Stimulated activated CD4-positive, alpha-beta T cell treated with anti-CD3 and anti-CD28 coated beads, Interleukin-4, amount 100 ng/mL, for 1 hour (primary cell): Measurements from ENCODE around the gene JAK2.
"Not testable (repeated sequence)": the region's sequence is repeated elsewhere in the genome, so short reads cannot be mapped to it uniquely, and the experiment has no call there.

ENCODE experiments used
- DNase-seq: peaks from one replicate; pipeline ENCODE4 v3.0.0-alpha.2; 2020

Gene JAK2

DNA sequence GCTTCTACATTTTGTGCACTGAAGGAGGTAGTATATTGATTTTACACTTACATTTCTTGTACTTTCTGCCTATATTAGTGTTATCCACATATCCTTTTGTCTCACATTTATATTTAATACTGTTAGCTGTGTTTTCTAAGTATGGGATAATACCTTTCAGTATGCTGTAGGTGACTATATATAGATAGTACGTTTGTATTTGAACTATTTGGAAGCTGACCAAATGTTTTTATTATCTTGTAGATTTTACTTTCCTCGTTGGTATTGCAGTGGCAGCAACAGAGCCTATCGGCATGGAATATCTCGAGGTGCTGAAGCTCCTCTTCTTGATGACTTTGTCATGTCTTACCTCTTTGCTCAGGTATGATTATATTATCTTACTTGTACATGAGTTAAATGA is 59.1 kb downstream of the JAK2 start:
- DNase-seq, result no peak

DNA sequence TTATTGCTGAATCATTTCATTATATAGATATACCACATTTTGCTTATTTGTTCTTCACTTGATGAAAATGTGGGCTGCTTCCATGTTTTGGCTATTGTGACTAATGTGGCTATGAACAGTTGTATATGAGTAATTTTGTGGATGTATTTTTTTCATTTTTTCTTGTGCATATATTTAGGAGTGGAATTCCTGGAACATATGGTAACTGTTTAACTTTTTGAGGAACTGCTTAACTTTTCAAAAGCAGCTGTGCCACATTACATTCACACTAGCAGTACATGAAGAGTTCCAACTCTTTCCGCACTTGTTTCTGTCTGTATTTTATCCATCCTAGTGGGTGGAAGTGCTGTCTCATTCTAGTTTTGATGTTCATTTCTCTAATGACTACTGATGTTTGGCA is 67.8 kb downstream of the JAK2 start:
- no peak for DNase-seq

GRCh38 chr9:5062631-5063030 is 77.6 kb downstream of the JAK2 start:
- no peak for DNase-seq

- no peak for DNase-seq
These were observed 87.8 kb downstream of the JAK2 start for GRCh38 chr9:5072871-5073270.

GRCh38 chr9:5073701-5074100 is 88.6 kb downstream of the JAK2 start:
- DNase-seq, result no peak

- no peak for DNase-seq
These were observed 100.9 kb downstream of the JAK2 start for GRCh38 chr9:5085993-5086392.

GRCh38 chr9:5089737-5090136 is 104.7 kb downstream of the JAK2 start:
- no peak for DNase-seq

- DNase-seq, result no peak
These were observed 110.7 kb downstream of the JAK2 start for GRCh38 chr9:5095795-5096194.

DNA sequence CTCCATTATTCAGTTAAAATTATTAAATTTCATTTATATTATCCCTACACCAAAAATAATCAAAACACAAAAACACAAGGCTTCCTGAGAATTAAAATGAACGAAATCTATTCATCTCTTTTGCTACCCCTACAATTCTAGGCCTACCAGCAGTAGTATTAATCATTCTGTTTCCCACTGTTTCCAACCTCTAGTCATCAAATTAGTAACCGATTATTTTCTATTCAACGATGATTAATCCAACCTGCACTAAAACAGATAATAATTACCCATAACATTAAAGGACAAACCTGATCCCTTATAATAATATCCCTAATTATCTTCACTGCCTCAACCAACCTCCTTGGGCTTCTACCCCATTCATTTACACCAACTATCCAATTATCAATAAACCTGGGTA is 114.4 kb downstream of the JAK2 start:
- DNase-seq, result no peak

- DNase-seq, result not testable (repeated sequence)
These were observed 116.1 kb downstream of the JAK2 start for GRCh38 chr9:5101127-5101526.

- DNase-seq, result not testable (repeated sequence)
These were observed 121.4 kb downstream of the JAK2 start for GRCh38 chr9:5106517-5106916.

DNA sequence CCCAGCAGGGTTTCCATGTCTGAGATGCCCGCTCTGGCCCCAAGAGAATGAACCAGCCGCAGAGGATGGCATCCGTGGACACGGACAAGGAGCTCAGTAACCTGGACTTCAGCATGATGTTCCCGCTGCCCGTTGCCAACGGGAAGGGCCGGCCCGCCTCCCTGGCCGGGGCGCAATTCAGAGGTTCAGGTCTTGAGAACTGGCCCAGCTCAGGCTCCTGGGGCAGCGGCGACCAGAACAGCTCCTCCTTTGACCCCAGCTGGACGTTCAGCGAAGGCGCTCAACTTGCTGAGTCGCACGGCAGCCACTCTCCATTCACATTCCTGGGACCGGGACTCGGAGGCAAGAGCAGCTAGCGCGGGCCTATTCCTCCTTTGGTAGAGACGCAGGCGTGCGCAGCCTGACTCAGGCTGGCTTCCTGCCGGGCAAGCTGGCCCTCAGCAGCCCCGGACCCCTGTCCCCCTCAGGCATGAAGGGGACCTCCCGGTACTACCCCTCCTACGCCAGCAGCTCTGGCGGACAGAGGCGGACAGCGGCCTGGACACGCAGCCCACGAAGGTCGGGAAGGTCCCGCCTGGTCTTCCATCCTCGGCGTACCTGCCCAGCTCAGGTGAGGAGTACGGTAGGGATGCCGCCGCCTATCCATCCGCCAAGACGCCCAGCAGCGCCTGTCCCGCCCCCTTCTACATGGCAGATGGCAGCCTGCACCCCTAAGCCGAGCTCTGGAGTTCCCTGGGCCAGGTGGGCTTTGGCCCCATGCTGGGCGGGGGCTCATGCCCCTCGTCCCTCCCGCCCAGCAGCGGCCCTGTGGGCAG is 126.0 kb downstream of the JAK2 start:
- DNase-seq, result no peak

DNA sequence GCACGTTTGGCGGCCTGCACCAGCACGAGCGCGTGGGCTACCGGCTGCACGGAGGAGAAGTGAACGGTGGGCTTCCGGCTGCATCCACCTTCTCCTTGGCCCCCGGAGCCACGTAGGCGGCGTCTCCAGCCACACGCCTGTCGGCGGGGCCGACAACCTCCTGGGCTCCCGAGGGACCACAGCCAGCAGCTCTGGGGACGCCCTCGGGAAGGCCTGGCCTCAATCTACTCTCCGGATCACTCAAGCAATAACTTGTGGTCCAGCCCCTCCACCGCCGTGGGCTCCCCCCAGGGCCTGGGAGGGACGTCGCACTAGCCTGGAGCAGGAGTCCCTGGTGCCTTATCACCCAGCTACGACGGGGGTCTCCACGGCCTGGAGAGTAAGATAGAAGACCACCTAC is 126.6 kb downstream of the JAK2 start:
- DNase-seq, result no peak

GRCh38 chr9:5112109-5112592 is 127.1 kb downstream of the JAK2 start:
- no peak for DNase-seq

- DNase-seq, result no peak
These were observed 127.6 kb downstream of the JAK2 start for GRCh38 chr9:5112646-5113045.

- DNase-seq, result no peak
These were observed 128.5 kb downstream of the JAK2 start for GRCh38 chr9:5113523-5113922.

DNA sequence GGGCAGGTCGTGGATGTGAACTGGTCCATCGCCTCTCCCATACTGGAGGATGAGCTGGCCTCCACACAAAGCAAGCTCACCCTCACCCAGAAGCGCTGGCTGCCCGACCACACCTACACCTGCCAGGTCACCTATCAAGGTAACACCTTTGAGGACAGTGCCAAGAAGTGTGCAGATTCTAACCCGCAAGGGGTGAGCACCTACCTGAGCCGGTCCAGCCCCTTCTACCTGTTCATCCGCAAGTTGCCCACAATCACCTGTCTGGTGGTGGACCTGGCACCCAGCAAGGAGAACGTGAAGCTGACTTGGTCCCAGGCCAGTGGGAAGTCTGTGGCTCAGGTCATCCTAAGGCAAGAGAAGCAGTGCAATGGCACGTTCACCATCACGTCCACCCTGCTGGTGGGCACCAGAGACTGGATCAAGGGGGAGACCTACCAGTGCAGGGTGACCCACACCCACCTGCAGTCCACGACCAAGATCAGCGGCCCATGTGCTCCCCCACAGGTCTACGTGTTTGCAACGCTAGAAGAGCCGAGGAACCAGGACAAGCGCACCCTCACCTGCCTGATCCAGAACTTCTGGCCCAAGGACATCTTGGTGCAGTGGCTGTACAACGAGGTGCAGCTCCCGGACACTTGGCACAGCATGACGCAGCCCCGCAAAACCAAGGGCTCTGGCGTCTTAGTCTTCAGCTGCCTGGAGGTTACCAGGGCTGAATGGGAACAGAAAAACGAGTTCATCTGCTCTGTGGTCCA is 129.1 kb downstream of the JAK2 start:
- no peak for DNase-seq

DNA sequence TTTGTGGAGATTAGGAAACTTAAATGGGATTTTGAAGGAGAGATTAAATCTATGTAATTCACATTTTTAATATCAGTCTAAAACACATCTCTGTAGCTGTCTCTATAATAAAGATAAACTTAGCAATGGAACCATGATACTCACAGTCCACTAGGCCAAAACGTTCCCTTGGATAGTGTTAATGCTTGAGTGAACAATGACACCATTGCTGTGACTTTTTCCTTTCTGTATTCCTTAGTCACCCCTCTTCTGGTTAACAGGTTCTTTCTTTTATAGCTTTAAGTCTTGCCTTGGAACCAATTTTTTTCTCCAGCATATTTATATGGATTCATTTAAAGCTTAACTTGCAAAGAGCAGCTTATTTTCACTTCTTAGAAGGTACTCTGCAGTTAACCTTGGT is 137.0 kb downstream of the JAK2 start:
- DNase-seq, result no peak

DNA sequence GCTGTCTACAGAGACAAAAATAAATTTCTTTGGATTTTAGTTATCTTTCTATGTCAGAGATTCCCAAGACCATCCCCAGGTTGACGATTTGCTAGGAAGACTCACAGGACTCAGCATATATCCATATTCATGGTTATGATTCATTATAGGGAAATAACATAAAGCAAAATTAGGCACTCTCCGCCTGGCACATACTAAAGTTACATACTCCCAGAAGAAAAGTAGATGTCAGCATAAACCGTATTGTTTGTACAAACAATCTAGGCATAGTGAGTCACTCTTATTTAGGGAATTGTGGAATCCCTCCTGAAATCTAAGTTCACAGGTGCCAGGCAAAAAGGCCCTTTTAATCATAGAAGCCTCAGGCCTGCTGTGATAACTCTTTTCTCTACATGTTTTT is 137.4 kb downstream of the JAK2 start:
- no peak for DNase-seq

- DNase-seq, result no peak
These were observed 155.1 kb downstream of the JAK2 start for GRCh38 chr9:5140151-5140550.

GRCh38 chr9:5144217-5144616 is 159.1 kb downstream of the JAK2 start:
- no peak for DNase-seq

DNA sequence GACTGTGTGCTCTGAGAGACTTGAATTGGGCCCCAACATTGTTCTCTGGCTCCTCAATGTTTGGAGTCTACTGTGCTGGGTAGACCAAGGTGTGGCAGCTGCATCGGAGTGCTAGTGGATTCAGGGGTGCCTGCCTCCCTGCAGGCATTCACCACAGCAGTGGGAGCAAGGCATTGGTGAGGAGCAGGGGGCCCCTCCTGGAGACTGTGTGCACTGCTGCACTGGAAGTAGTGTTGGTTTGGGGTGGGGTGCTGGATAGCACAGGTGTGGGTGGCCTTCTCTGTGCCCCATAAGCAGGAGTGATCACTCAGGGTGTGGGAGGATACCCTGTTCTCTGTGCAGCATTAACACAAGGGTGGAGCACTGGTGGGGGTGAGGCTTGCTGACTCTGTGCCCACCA is 161.2 kb downstream of the JAK2 start:
- no peak for DNase-seq
